Erythroblast (primary cell): ENCODE data around the gene CLASP1.

ENCODE experiments used
- GATA1 ChIP-seq: IDR thresholded peaks from 2 replicates; pipeline ENCODE4 v1.6.1; 2011; ENCODE audit warnings: low read depth, mild to moderate bottlenecking, control low read depth, low read length, moderate library complexity
- POLR2A ChIP-seq: IDR thresholded peaks from 2 replicates; pipeline ENCODE4 v1.6.1; 2011; ENCODE audit warnings: mild to moderate bottlenecking, low read length

DNA sequence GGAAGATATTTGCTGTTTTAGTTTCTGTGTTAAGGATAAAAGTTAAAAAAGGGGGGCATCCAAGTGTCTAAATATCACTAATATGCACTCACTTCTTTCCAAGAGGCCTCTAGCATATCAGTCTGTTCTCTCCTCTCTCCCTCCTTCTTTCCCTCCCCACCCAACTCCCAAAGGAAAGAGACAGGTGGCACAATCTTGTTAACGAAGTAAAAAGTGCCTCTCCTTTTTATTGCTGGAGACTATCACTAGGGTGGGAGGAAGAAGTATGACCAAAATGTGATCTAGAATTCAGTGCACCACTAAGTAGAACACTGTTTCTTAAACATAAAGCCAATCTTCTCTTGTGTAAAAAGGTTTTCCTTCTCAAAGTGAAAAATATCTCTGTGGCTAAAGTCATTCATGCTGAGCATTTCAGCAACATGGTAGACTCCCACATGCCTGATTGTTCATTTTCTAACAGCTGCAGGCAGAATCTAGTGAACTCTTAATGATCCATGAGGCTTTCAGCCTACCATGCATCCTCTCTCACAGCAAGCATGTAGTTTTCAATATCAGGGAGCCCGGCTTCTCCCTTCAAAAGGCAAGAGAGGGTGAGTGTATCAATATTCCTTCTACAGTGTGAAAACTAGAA, 79.1 kb downstream of the CLASP1 start:
- no peak for TF ChIP-seq POLR2A
- TF ChIP-seq GATA1: no peak
